Neuronal stem cell (in vitro differentiated cells): ENCODE measurements around the gene TBK1.

Experiments
- DNase-seq: peaks from one replicate; pipeline ENCODE4 v3.0.0-alpha.2; 2013; ENCODE audit warnings: low spot score
- H2AFZ ChIP-seq: one replicate; pipeline ENCODE4 v1.6.1; 2013; ENCODE audit warnings: mild to moderate bottlenecking, low read length, inconsistent platforms
- H2AK5ac ChIP-seq: 2 replicates; pipeline ENCODE4 v1.6.1; 2013; ENCODE audit warnings: low read depth, mild to moderate bottlenecking, inconsistent platforms, low read length, moderate library complexity, mixed read lengths
- H2BK120ac ChIP-seq: 2 replicates; pipeline ENCODE4 v1.6.1; 2013; ENCODE audit warnings: low read depth, mild to moderate bottlenecking, inconsistent platforms, low read length, moderate library complexity, mixed read lengths
- H2BK12ac ChIP-seq: one replicate; pipeline ENCODE4 v1.6.1; 2013; ENCODE audit warnings: low read length, inconsistent platforms
- H2BK15ac ChIP-seq: 2 replicates; pipeline ENCODE4 v1.6.1; 2013; ENCODE audit warnings: mild to moderate bottlenecking, low read length, inconsistent platforms, mixed read lengths
- H2BK5ac ChIP-seq: one replicate; pipeline ENCODE4 v1.6.1; 2013; ENCODE audit warnings: inconsistent platforms, mild to moderate bottlenecking, low read length, moderate library complexity
- H3K14ac ChIP-seq: one replicate; pipeline ENCODE4 v1.6.1; 2013; ENCODE audit warnings: low read length, inconsistent platforms
- H3K18ac ChIP-seq: 2 replicates; pipeline ENCODE4 v1.6.1; 2013; ENCODE audit warnings: low read length, inconsistent platforms
- H3K23ac ChIP-seq: 2 replicates; pipeline ENCODE4 v1.6.1; 2013; ENCODE audit warnings: low read depth, mild to moderate bottlenecking, mixed read lengths, low read length, inconsistent platforms; ENCODE audit not compliant: poor library complexity
- H3K27ac ChIP-seq: replicated peaks from 3 replicates; pipeline ENCODE4 v1.5.1; 2013; ENCODE audit warnings: low read length, inconsistent platforms
- H3K27me3 ChIP-seq, 3 experiments: 2 replicates each; pipeline ENCODE4 v1.6.1; 2013; ENCODE audit warnings: low read length in 3 of 3, mild to moderate bottlenecking in 2 of 3, inconsistent platforms in 1 of 3, low read depth in 1 of 3, mixed read lengths in 1 of 3, moderate library complexity in 1 of 3; ENCODE audit not compliant: control insufficient read depth in 3 of 3, insufficient read depth in 3 of 3
- H3K36me3 ChIP-seq, 2 donors: replicated peaks in 1 of 2; 2 replicates each; pipeline ENCODE4 v1.6.1; 2013; ENCODE audit warnings: low read length in 2 of 2; ENCODE audit not compliant: control insufficient read depth in 2 of 2, insufficient read depth in 2 of 2
- H3K4ac ChIP-seq: 2 replicates; pipeline ENCODE4 v1.6.1; 2013; ENCODE audit warnings: inconsistent platforms, mild to moderate bottlenecking, low read length, moderate library complexity
- H3K4me1 ChIP-seq, 2 donors: 1 replicate in 1 of 2; 2 replicates in 1 of 2; pipeline ENCODE4 v1.6.1; 2013; ENCODE audit warnings: low read length in 2 of 2, low read depth in 1 of 2; ENCODE audit not compliant: control insufficient read depth in 2 of 2, insufficient read depth in 1 of 2
- H3K4me2 ChIP-seq: one replicate; pipeline ENCODE4 v1.6.1; 2013; ENCODE audit warnings: mild to moderate bottlenecking, low read length, inconsistent platforms; ENCODE audit not compliant: insufficient read depth, poor library complexity, severe bottlenecking
- H3K4me3 ChIP-seq, 2 donors: 2 replicates each; pipeline ENCODE4 v1.5.1; 2013; ENCODE audit warnings: low read length in 2 of 2, mild to moderate bottlenecking in 2 of 2, inconsistent platforms in 1 of 2, moderate library complexity in 1 of 2
- H3K79me1 ChIP-seq: one replicate; pipeline ENCODE4 v1.6.1; 2013; ENCODE audit warnings: low read depth, mild to moderate bottlenecking, inconsistent platforms, low read length, moderate library complexity
- H3K9ac ChIP-seq: one replicate; pipeline ENCODE4 v1.6.1; 2013; ENCODE audit warnings: mild to moderate bottlenecking, low read depth, low read length, inconsistent platforms; ENCODE audit not compliant: poor library complexity
- H3K9me3 ChIP-seq, 2 donors: replicated peaks in 1 of 2; 2 replicates each; pipeline versions ENCODE3 to v1.6.1; 2013; ENCODE audit warnings: low read length in 2 of 2, mild to moderate bottlenecking in 2 of 2, inconsistent platforms in 1 of 2, low read depth in 1 of 2, mixed read lengths in 1 of 2, moderate library complexity in 1 of 2; ENCODE audit not compliant: control insufficient read depth in 2 of 2, insufficient read depth in 1 of 2
- H4K8ac ChIP-seq: one replicate; pipeline ENCODE4 v1.6.1; 2013; ENCODE audit warnings: low read depth, mild to moderate bottlenecking, inconsistent platforms, low read length, moderate library complexity
- H4K91ac ChIP-seq: one replicate; pipeline ENCODE4 v1.6.1; 2013; ENCODE audit warnings: low read length, low read depth, mild to moderate bottlenecking, inconsistent platforms; ENCODE audit not compliant: poor library complexity
- WGBS, 2 donors: extraction: QIAGEN DNeasy Blood & Tissue Kit; methylation state at CpG; one replicate each; pipeline ENCODE4 v1.1.7; 2013; ENCODE audit warnings: missing lambda C conversion rate in 2 of 2, mixed read lengths in 1 of 2; ENCODE audit not compliant: insufficient read length in 2 of 2, insufficient replicate concordance in 1 of 2; ENCODE audit errors: extremely low coverage in 2 of 2; 5-methylcytosine and 5-hydroxymethylcytosine counted together

TBK1 gene

GRCh38 chr12:64450711-64451486 is 1.0 kb upstream of the TBK1 start:
- Histone ChIP-seq H3K14ac (no peak overlapping the region), H3K36me3 (peaks cover 6 to 44% of the 10 kb centered on the region in 2 donors), H3K23ac (no peak overlapping the region), H3K79me1 (peaks cover 2% of the 10 kb centered on the region), H3K9ac (no peak overlapping the region), H3K4me2 (peak overlapping the region; percentile 50), H4K91ac (no peak overlapping the region), H3K27me3 (no peaks in the 10 kb centered on the region), H3K4me1 (peaks cover 2 to 3% of the 10 kb centered on the region in 2 donors), H3K4ac (no peak overlapping the region), H3K9me3 (no peaks in the 10 kb centered on the region), H3K4me3 (peak overlapping the region; percentile 66 to 83), H2BK12ac (no peak overlapping the region), H3K18ac (no peak overlapping the region), H2BK120ac (no peak overlapping the region), H3K27ac (peak overlapping the region; percentile 99), H2BK5ac (no peak overlapping the region), H2AK5ac (no peak overlapping the region), H4K8ac (no peak overlapping the region), H2BK15ac (no peak overlapping the region), H2AFZ (peak overlapping the region; percentile 96)
- WGBS, 2 donors, result no CpG with 5 or more reads among the region's 8 CpGs
- DNase-seq, result peak; percentile 79

DNA sequence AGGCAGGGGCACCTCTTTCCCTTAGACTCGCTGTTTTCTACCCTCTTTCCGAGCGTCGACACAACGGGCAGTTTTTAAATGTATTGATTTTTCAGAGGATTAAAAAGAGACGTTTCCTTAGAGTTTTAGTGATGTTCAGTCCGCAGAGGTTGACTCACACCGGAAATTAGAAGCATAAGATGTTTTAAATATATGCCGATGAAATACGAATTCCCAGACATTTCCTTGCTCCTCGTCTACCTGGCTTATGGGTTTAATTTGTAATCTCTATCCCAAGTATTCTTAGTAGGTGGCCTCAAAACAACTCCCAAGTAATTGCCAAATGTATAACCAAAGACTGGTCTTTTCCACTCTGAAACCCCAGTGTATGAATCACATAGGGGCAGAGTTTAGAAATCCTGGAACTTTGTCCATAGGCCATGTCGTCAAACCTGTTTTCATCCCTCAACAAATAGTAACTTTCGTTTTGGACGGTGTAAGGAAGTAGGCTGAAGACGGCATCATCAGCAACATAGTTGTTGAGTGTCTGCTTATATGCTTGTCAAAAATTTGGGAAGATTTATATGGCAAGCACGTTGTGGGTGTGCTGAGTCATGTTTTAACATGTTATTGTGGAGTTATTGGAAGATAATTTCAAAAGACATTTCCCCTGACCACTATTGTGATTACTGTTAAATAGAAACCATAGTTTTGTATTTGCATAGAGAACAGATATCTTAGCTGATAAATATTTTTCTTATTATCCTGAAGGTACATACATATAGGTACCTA is 824 bp downstream of the TBK1 start:
- no peak overlapping the region for H4K91ac ChIP-seq
- H3K27ac ChIP-seq, result peak overlapping the region; percentile 99
- DNase-seq, result no peak
- no peak overlapping the region for H4K8ac ChIP-seq
- H3K4ac ChIP-seq, result no peak overlapping the region
- peak overlapping the region; percentile 95 for H2BK5ac ChIP-seq
- H3K4me1 ChIP-seq, result peaks cover 2 to 3% of the 10 kb centered on the region in 2 donors
- peak overlapping the region; percentile 94 for H3K18ac ChIP-seq
- H3K9ac ChIP-seq, result peak overlapping the region; percentile 97
- peak overlapping the region; percentile 83 to 93 for H3K4me3 ChIP-seq
- no peaks in the 10 kb centered on the region for H3K27me3 ChIP-seq
- no peaks in the 10 kb centered on the region for H3K9me3 ChIP-seq
- peak overlapping the region; percentile 42 for H3K4me2 ChIP-seq
- H3K79me1 ChIP-seq, result peaks cover 2% of the 10 kb centered on the region
- peak overlapping the region; percentile 95 for H3K23ac ChIP-seq
- H2BK12ac ChIP-seq, result no peak overlapping the region
- peak overlapping the region; percentile 81 for H2BK15ac ChIP-seq
- peak overlapping the region; percentile 96 for H2AFZ ChIP-seq
- H3K14ac ChIP-seq, result peak overlapping the region; percentile 75
- H2BK120ac ChIP-seq, result no peak overlapping the region
- peaks cover 0 to 40% of the 10 kb centered on the region in 2 donors for H3K36me3 ChIP-seq
- no CpG with 5 or more reads among the region's 16 CpGs for WGBS, 2 donors
- H2AK5ac ChIP-seq, result no peak overlapping the region

GRCh38 chr12:64455506-64455905 is 3.6 kb downstream of the TBK1 start:
- no peak for DNase-seq
- Histone ChIP-seq H3K23ac (no peak overlapping the region), H3K4ac (no peak overlapping the region), H3K4me3 (no peak overlapping the region), H2BK120ac (no peak overlapping the region), H4K8ac (no peak overlapping the region), H3K27me3 (no peaks in the 10 kb centered on the region), H2BK5ac (no peak overlapping the region), H3K9me3 (no peaks in the 10 kb centered on the region), H2AFZ (no peak overlapping the region), H3K9ac (no peak overlapping the region), H3K18ac (no peak overlapping the region), H3K4me2 (no peak overlapping the region), H2AK5ac (no peak overlapping the region), H4K91ac (no peak overlapping the region), H3K4me1 (peaks cover 2 to 3% of the 10 kb centered on the region in 2 donors), H3K36me3 (peaks cover 0 to 40% of the 10 kb centered on the region in 2 donors), H3K14ac (no peak overlapping the region), H2BK12ac (no peak overlapping the region), H3K79me1 (peaks cover 2% of the 10 kb centered on the region), H2BK15ac (no peak overlapping the region), H3K27ac (no peak overlapping the region)
- no CpG with 5 or more reads among the region's 1 CpG for WGBS, 2 donors

DNA sequence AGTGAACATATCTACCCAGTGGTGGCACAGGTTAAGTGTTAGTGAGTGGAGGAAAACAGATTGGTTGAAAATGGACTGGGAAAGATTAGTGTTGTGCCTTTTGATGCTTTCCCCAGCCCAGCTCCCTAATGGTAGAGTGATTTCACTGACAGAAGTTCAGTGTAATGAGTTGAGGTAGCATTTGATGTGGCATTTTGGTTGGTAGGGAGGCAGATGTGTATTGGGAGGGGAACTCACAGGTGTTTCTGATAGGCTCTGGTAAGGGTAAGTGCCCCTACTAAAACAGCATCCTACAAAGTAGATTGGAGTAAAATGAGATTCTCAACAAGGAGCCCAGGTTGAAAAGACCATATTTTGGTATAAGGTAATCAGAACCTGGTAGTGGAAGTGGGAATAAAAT is 4.2 kb downstream of the TBK1 start:
- H3K36me3 ChIP-seq, result peaks cover 0 to 44% of the 10 kb centered on the region in 2 donors
- no peak for DNase-seq

More for the DNA sequence above, 4.2 kb downstream of the TBK1 start:
- Histone ChIP-seq H3K23ac (no peak overlapping the region), H3K9ac (no peak overlapping the region), H2BK5ac (no peak overlapping the region), H2AFZ (no peak overlapping the region), H3K9me3 (no peaks in the 10 kb centered on the region), H3K4me1 (peaks cover 2 to 3% of the 10 kb centered on the region in 2 donors), H4K91ac (no peak overlapping the region), H2AK5ac (no peak overlapping the region), H3K4me2 (no peak overlapping the region), H3K14ac (no peak overlapping the region), H2BK15ac (no peak overlapping the region), H2BK12ac (no peak overlapping the region), H4K8ac (no peak overlapping the region), H3K4me3 (no peak overlapping the region), H2BK120ac (no peak overlapping the region), H3K4ac (no peak overlapping the region), H3K18ac (no peak overlapping the region), H3K27ac (no peak overlapping the region), H3K27me3 (no peaks in the 10 kb centered on the region), H3K79me1 (peaks cover 2% of the 10 kb centered on the region)
